Smooth muscle cell (in vitro differentiated cells): ENCODE measurements around the gene EDN2. TPM values are rescaled to one million over a fixed set of nuclear protein-coding genes. Genes with fewer than 3 reads are reported as not detected.

Experiments used
- DNase-seq: peaks from one replicate; lab custom pipeline; 2025; ENCODE audit not compliant: unreplicated experiment; lab: John Stamatoyannopoulos, UW
- H2AFZ ChIP-seq: fragments of 200-600 bp; sonication (generic); 2 replicates; pipeline ENCODE4 v1.6.0; 2016; ENCODE audit warnings: antibody characterized with exemption, low read depth, mild to moderate bottlenecking
- H3F3A ChIP-seq: fragments of 200-600 bp; sonication (generic); 2 replicates; pipeline ENCODE4 v1.6.0; 2017; ENCODE audit warnings: antibody characterized with exemption, low read depth
- H3K27ac ChIP-seq: fragments of 200-600 bp; sonication (generic); 2 replicates; pipeline ENCODE4 v1.5.1; 2016; ENCODE audit warnings: low read depth, mild to moderate bottlenecking
- H3K27me3 ChIP-seq: fragments of 200-600 bp; sonication (generic); 2 replicates; pipeline ENCODE4 v1.6.1; 2016; ENCODE audit warnings: low read depth, mild to moderate bottlenecking
- H3K36me3 ChIP-seq: fragments of 200-600 bp; sonication (generic); 2 replicates; pipeline ENCODE4 v1.5.1; 2016; ENCODE audit warnings: low read depth
- H3K4me1 ChIP-seq: fragments of 200-600 bp; sonication (generic); 2 replicates; pipeline ENCODE4 v1.5.1; 2016; ENCODE audit warnings: low read depth
- H3K4me2 ChIP-seq: fragments of 200-600 bp; sonication (generic); 2 replicates; pipeline ENCODE4 v1.6.0; 2016; ENCODE audit warnings: mild to moderate bottlenecking
- H3K4me3 ChIP-seq: fragments of 200-600 bp; sonication (generic); 2 replicates; pipeline ENCODE4 v1.5.1; 2016; ENCODE audit warnings: mild to moderate bottlenecking
- H3K79me2 ChIP-seq: fragments of 200-600 bp; sonication (generic); 2 replicates; pipeline ENCODE4 v1.6.0; 2016; ENCODE audit warnings: low read depth, mild to moderate bottlenecking
- H3K9ac ChIP-seq: fragments of 200-600 bp; sonication (generic); 2 replicates; pipeline ENCODE4 v1.6.0; 2016; ENCODE audit warnings: low read depth
- H3K9me3 ChIP-seq: fragments of 200-600 bp; sonication (generic); replicated peaks from 2 replicates; pipeline ENCODE4 v1.5.1; 2016; ENCODE audit warnings: low read depth
- H4K20me1 ChIP-seq: fragments of 200-600 bp; sonication (generic); 2 replicates; pipeline ENCODE4 v1.6.0; 2016; ENCODE audit warnings: low read depth
- WGBS: methylation state at CpG from one replicate; pipeline ENCODE4 v1.1.7; 2016; ENCODE audit warnings: low lambda C conversion rate; 5-methylcytosine and 5-hydroxymethylcytosine counted together
- polyA plus RNA-seq: library from polyadenylated mRNA; unstranded; fragments of >200 nt; fragmentation: Nextera tagmentation; extraction: Ambion mirVana; gene quantifications from 2 replicates; pipeline ENCODE4 v1.2.1, GENCODE V29; 2016
- total RNA-seq: library from RNA; depleted of rRNA; stranded (reverse); fragments of >200 nt; gene quantifications from 2 replicates; pipeline ENCODE4 v1.2.3, GENCODE V29; 2014
- TF ChIP-seq, protein P1 (sequence below): fragments of 200-600 bp; sonication (generic); IDR thresholded peaks from 2 replicates; pipeline ENCODE4 v1.5.1; 2017; ENCODE audit warnings: borderline replicate concordance, mild to moderate bottlenecking, antibody characterized with exemption; ENCODE audit not compliant: insufficient read depth, poor library complexity, severe bottlenecking

The EDN2 gene
- total and polyA plus RNA-seq, 2 experiments from 2014 or later: not detected

DNA sequence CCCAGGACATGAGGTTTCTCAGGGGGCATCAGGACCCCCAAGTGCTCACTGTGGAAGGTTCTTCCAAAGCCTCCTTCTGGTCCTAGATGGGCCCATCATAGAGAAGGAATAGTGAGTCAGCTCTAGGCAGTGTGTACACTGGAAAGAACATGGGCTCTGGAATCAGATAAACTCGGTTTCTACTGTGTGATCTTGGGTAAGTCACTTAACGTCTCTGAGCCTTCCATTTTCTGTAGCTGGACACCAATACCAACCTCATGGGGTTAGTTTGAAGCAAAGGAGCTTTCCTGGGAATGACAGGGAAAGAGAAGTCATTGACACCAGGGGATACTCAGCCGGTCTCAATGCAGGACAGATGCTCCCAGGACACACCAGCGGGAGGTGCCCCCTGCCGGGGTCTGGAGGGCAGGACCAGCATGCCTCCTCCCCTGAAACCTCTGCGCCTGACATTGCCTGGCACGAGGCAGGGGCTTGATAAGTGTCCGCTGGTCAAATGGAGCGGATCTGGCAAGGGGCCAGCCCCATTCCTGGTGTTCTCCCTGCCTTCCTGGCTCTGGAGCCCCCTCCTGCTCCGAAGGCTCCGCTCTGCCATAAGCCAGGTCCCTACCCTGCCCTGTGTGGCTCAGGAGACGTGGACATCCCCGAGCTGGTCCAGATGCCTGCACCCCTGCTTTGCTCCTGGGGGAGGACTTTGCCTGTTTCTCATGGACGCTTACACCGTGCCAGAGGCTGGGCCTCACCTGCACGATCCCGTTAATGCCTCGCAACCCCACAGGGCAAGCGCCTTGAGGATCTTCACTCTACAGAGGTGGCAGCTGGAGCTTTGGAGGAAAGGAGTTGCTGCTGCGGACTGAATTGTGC lies 52.8 kb downstream of the EDN2 start:
- WGBS: 94% methylated on average over 20 of the region's 20 CpGs

DNA sequence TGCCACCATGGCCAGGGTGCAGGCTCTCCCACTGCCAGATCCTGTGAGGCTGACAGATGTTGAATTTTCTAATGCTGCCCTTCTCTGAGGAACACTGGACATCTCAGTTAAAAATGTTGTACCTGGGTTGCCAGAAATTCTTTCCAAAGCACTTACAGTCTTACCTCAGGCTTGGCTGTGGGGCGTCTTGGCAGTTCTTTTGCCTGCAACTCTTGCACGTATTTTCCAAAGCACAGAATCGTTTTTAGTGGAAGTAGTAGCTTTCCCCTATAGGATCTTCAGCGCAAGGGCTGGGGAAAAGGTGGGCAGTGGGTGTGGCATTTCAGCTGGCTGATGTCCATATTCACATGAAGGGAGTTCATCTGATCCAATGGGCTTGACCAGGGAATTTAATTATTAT lies 53.9 kb downstream of the EDN2 start:
- Histone ChIP-seq H4K20me1 (no peaks in the 10 kb centered on the region), H3K79me2 (no peaks in the 10 kb centered on the region), H3K36me3 (no peaks in the 10 kb centered on the region), H3K4me2 (no peak overlapping the region), H3K4me3 (no peak overlapping the region), H3K9ac (no peak overlapping the region), H3K4me1 (peaks cover 9% of the 10 kb centered on the region), H3K9me3 (no peaks in the 10 kb centered on the region), H3F3A (no peaks in the 10 kb centered on the region), H3K27ac (no peak overlapping the region), H3K27me3 (no peaks in the 10 kb centered on the region), H2AFZ (no peak overlapping the region)
- no peak for DNase-seq
- WGBS: 93% methylated on average over 4 of the region's 4 CpGs
- TF ChIP-seq, protein P1, sequence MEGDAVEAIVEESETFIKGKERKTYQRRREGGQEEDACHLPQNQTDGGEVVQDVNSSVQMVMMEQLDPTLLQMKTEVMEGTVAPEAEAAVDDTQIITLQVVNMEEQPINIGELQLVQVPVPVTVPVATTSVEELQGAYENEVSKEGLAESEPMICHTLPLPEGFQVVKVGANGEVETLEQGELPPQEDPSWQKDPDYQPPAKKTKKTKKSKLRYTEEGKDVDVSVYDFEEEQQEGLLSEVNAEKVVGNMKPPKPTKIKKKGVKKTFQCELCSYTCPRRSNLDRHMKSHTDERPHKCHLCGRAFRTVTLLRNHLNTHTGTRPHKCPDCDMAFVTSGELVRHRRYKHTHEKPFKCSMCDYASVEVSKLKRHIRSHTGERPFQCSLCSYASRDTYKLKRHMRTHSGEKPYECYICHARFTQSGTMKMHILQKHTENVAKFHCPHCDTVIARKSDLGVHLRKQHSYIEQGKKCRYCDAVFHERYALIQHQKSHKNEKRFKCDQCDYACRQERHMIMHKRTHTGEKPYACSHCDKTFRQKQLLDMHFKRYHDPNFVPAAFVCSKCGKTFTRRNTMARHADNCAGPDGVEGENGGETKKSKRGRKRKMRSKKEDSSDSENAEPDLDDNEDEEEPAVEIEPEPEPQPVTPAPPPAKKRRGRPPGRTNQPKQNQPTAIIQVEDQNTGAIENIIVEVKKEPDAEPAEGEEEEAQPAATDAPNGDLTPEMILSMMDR: no peak

More for the DNA sequence above, 52.8 kb downstream of the EDN2 start:
- no peak for DNase-seq
- Histone ChIP-seq H4K20me1 (no peaks in the 10 kb centered on the region), H3K36me3 (no peaks in the 10 kb centered on the region), H3K4me3 (no peak overlapping the region), H3F3A (no peaks in the 10 kb centered on the region), H3K4me1 (peaks cover 20% of the 10 kb centered on the region), H3K9me3 (no peaks in the 10 kb centered on the region), H3K27me3 (no peaks in the 10 kb centered on the region), H3K79me2 (no peaks in the 10 kb centered on the region), H3K4me2 (no peak overlapping the region), H3K9ac (no peak overlapping the region), H2AFZ (no peak overlapping the region), H3K27ac (no peak overlapping the region)
- TF ChIP-seq, protein P1: no peak

DNA sequence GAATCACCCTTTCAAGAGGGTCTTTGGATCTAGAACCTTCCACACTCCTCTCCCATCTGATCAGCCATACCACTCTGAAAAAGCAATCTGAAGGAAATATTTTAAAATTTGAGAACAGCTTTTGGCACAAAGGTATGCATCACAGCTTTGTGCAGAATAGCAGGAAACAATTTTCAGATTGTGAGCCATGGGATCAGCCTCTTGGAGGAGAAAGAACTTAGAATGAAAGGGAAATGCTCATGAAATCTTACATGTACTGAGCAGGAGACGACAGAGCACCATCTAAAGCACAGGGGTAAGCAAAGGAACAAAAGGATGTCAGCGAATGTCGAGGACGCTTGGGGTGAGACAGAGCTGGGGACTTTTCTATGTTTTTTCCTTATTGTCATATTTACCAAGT lies 54.4 kb downstream of the EDN2 start:
- H3K36me3 ChIP-seq: no peaks in the 10 kb centered on the region
- H3K27me3 ChIP-seq: no peaks in the 10 kb centered on the region
- TF ChIP-seq, protein P1: no peak
- H3K4me2 ChIP-seq: no peak overlapping the region
- DNase-seq: no peak
- no peaks in the 10 kb centered on the region for H3F3A ChIP-seq
- no peak overlapping the region for H3K27ac ChIP-seq
- no peak overlapping the region for H3K4me3 ChIP-seq
- H4K20me1 ChIP-seq: no peaks in the 10 kb centered on the region
- 96% methylated on average over 4 of the region's 4 CpGs for WGBS
- H3K9ac ChIP-seq: no peak overlapping the region
- peaks cover 4% of the 10 kb centered on the region for H3K4me1 ChIP-seq
- H2AFZ ChIP-seq: no peak overlapping the region
- no peaks in the 10 kb centered on the region for H3K9me3 ChIP-seq
- H3K79me2 ChIP-seq: no peaks in the 10 kb centered on the region

DNA sequence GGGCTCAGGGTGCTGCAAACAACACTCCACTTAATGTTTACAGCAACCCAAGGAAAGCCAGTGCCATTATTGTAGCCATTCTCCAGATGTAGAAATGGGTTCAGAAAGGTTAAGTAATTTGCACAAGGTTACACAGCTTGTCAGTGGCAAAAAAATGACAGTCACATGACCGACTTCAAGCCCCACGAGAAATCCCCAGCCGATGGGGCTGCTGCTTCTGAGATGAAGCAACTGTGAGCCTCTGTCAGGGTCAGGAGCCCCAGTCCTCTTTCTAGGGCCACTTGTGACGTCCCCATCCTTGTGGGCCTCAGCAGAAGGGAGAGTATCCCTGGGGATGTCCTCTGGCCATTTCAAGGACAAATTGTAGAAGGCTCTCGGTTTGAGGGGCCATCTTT lies 54.8 kb downstream of the EDN2 start:
- H3K4me2 ChIP-seq: no peak overlapping the region
- DNase-seq: no peak
- H3K27me3 ChIP-seq: no peaks in the 10 kb centered on the region
- 91% methylated on average over 5 of the region's 5 CpGs for WGBS
- no peak overlapping the region for H3K9ac ChIP-seq
- no peaks in the 10 kb centered on the region for H3F3A ChIP-seq
- H3K9me3 ChIP-seq: no peaks in the 10 kb centered on the region
- no peak overlapping the region for H2AFZ ChIP-seq
- no peaks in the 10 kb centered on the region for H3K4me1 ChIP-seq
- no peak overlapping the region for H3K27ac ChIP-seq
- H3K4me3 ChIP-seq: no peak overlapping the region
- no peaks in the 10 kb centered on the region for H4K20me1 ChIP-seq
- no peaks in the 10 kb centered on the region for H3K36me3 ChIP-seq
- no peaks in the 10 kb centered on the region for H3K79me2 ChIP-seq
- TF ChIP-seq, protein P1: no peak
